ENCODE measurements around the gene SP110. TPM values are rescaled to one million over a fixed set of nuclear protein-coding genes. Genes with fewer than 3 reads are reported as not detected.

The SP110 gene
- total RNA-seq, 1 experiment from 2014 or later, result 56.7 TPM

- no peaks in the 10 kb centered on the region for H3K27me3 Mint-ChIP-seq (ENCODE audit: unreplicated experiment)
- no peak for TF ChIP-seq CTCF (IDR thresholded peaks at IDR 0.05; ENCODE audit: unreplicated experiment)
- H3K36me3 Mint-ChIP-seq (ENCODE audit: insufficient read depth, unreplicated experiment), result peaks cover 8% of the 10 kb centered on the region
- no peak overlapping the region for H3K27ac Mint-ChIP-seq (ENCODE audit: unreplicated experiment)
- peaks cover 17% of the 10 kb centered on the region for H3K4me1 Mint-ChIP-seq (ENCODE audit: low read depth, unreplicated experiment)
- CTCF ChIA-PET, result no interaction called here
- no peak for DNase-seq
- no TSS peak for BruUV-seq (replicated peaks)
- H3K9me3 Mint-ChIP-seq (ENCODE audit: low read depth, unreplicated experiment), result no peaks in the 10 kb centered on the region
- H3K4me3 Mint-ChIP-seq (ENCODE audit: low read depth, unreplicated experiment), result no peak overlapping the region
- intact Hi-C loops (cut with micrococcal nuclease; ENCODE audit: unreplicated experiment), result no loop called here
These were observed 11.2 kb downstream of the SP110 start for GRCh38 chr2:230208576-230208975.

- Mint-ChIP-seq H3K9me3 (ENCODE audit: low read depth, unreplicated experiment) (peaks cover 2% of the 10 kb centered on the region), H3K36me3 (ENCODE audit: insufficient read depth, unreplicated experiment) (peaks cover 4% of the 10 kb centered on the region), H3K4me1 (ENCODE audit: low read depth, unreplicated experiment) (peaks cover 17% of the 10 kb centered on the region), H3K27ac (ENCODE audit: unreplicated experiment) (no peak overlapping the region), H3K4me3 (ENCODE audit: low read depth, unreplicated experiment) (no peak overlapping the region), H3K27me3 (ENCODE audit: unreplicated experiment) (no peaks in the 10 kb centered on the region)
- DNase-seq, result no peak
- intact Hi-C loops (cut with micrococcal nuclease; ENCODE audit: unreplicated experiment), result no loop called here
- BruUV-seq (replicated peaks), result no TSS peak
- no peak for TF ChIP-seq CTCF (IDR thresholded peaks at IDR 0.05; ENCODE audit: unreplicated experiment)
- CTCF ChIA-PET, result no interaction called here
These were observed 14.1 kb downstream of the SP110 start for GRCh38 chr2:230205721-230206120.

GRCh38 chr2:230205034-230205433 lies 14.8 kb downstream of the SP110 start:
- peaks cover 17% of the 10 kb centered on the region for H3K4me1 Mint-ChIP-seq (ENCODE audit: low read depth, unreplicated experiment)
- peak overlapping the region; percentile 0 for H3K27ac Mint-ChIP-seq (ENCODE audit: unreplicated experiment)
- no peak for TF ChIP-seq CTCF (IDR thresholded peaks at IDR 0.05; ENCODE audit: unreplicated experiment)
- H3K9me3 Mint-ChIP-seq (ENCODE audit: low read depth, unreplicated experiment), result peaks cover 2% of the 10 kb centered on the region
- intact Hi-C loops (cut with micrococcal nuclease; ENCODE audit: unreplicated experiment), result no loop called here
- H3K4me3 Mint-ChIP-seq (ENCODE audit: low read depth, unreplicated experiment), result no peak overlapping the region
- H3K36me3 Mint-ChIP-seq (ENCODE audit: insufficient read depth, unreplicated experiment), result peaks cover 5% of the 10 kb centered on the region
- no peak for DNase-seq
- CTCF ChIA-PET, result interaction anchor here (0.5 kb wide), 1 partner anchor 452 kb away, joined by 4 read pairs; no protein-coding TSS in a partner anchor
- no TSS peak for BruUV-seq (replicated peaks)
- no peaks in the 10 kb centered on the region for H3K27me3 Mint-ChIP-seq (ENCODE audit: unreplicated experiment)

- BruUV-seq (replicated peaks), result no TSS peak
- no peak for DNase-seq
- Mint-ChIP-seq H3K9me3 (ENCODE audit: low read depth, unreplicated experiment) (peaks cover 2% of the 10 kb centered on the region), H3K27ac (ENCODE audit: unreplicated experiment) (no peak overlapping the region), H3K36me3 (ENCODE audit: insufficient read depth, unreplicated experiment) (peaks cover 10% of the 10 kb centered on the region), H3K4me1 (ENCODE audit: low read depth, unreplicated experiment) (peaks cover 17% of the 10 kb centered on the region), H3K4me3 (ENCODE audit: low read depth, unreplicated experiment) (no peak overlapping the region), H3K27me3 (ENCODE audit: unreplicated experiment) (no peaks in the 10 kb centered on the region)
- intact Hi-C loops (cut with micrococcal nuclease; ENCODE audit: unreplicated experiment), result no loop called here
- TF ChIP-seq CTCF (IDR thresholded peaks at IDR 0.05; ENCODE audit: unreplicated experiment), result no peak
- CTCF ChIA-PET, result no interaction called here
These were observed 16.6 kb downstream of the SP110 start for GRCh38 chr2:230203110-230203676.

Measured in Calu3 (cell line).